GM21528 (cell line): ENCODE measurements around the gene SHC4.
A peak's percentile ranks its signal among the peaks of the same experiment; 100 is the strongest.
"Not testable (repeated sequence)": the region's sequence is repeated elsewhere in the genome, so short reads cannot be mapped to it uniquely, and the experiment has no call there.

Source experiments
- ATAC-seq: cut with Tn5 transposase; IDR thresholded peaks from one replicate; pipeline ENCODE4 v1.9.1; 2021; ENCODE audit warnings: mild to moderate bottlenecking, moderate library complexity; ENCODE audit not compliant: unreplicated experiment, low FRiP score

SHC4 gene

GRCh38 chr15:48855501-48856440 lies 107.9 kb downstream of the SHC4 start:
- no peak for ATAC-seq

DNA sequence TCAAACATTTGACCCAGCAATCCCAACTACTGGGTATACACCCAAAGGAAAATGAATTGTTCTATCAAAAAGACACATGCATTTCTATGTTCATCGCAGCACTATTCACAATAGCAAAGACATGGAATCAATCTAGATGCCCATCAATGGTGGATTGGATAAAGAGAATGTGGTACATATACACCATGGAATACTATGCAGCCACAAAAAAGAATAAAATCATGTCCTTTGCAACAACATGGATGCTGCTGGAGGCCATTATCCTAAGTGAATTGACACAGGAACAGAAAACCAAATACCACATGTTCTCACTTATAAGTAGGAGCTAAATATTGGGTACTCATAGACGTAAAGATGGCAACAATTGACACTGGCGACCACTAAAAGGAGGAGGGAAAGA lies 109.3 kb downstream of the SHC4 start:
- not testable (repeated sequence) for ATAC-seq

GRCh38 chr15:48851956-48852355 lies 111.8 kb downstream of the SHC4 start:
- ATAC-seq = no peak

GRCh38 chr15:48850648-48851047 lies 113.1 kb downstream of the SHC4 start:
- no peak for ATAC-seq

DNA sequence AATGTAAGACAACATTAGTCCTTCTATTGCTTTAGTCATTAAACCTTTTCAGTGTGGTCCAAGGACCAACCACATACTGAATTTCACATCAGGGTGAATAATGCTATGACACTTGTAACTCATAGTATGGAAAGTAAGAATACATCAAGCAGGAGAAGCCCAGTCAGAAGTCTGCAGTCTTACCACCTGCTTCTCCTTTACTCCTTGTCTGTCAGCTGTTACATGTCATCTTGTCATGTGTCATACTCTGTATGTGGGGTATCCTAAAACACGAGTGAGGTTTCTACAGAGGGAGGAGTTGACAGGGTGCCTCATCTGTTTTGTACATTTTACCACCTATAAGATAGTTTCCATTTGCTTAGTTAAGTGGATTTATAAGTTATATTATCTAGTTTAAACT lies 118.6 kb downstream of the SHC4 start:
- no peak for ATAC-seq

GRCh38 chr15:48842501-48842900 lies 121.2 kb downstream of the SHC4 start:
- no peak for ATAC-seq

DNA sequence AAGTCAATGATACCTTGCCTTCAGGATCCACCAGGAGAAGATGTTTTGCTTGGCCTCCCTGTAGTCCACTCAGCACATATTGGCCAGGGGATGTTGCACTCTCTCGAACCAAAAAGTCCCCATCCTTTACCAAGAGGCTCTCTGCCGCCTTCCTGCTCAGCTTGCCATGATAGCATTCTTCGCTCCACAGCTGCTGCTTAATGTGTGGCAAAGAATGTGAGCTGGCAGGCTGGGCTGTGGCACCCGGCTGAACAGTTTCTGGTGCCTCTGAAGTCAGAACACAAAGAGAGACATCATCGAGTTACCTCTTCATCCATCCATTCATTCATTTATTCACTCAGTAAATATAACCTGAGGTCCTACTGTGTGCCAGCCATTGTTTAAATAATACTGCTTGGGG lies 129.0 kb downstream of the SHC4 start:
- no peak for ATAC-seq

GRCh38 chr15:48833526-48834239 lies 130.0 kb downstream of the SHC4 start:
- no peak for ATAC-seq

DNA sequence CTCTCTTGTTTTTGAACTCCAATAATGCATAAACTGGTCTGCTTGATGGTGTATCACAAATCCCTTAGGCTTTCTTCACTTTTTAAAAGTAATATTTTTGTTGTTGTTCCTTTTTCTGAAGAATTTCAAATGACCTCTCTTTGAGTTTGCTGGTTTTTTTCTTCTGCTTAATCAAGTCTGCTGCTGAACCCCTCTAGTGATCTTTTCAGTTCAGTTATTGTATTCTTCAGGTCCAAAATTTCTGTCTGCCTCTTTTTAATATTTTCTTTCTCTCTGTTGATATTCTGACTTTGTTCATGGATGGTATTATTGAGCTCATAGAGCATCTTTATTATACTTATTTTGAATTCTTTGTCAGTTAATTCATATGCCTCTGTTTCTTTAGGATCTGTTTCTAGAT lies 131.1 kb downstream of the SHC4 start:
- ATAC-seq = no peak

- no peak for ATAC-seq
Measured at GRCh38 chr15:48828906-48829305, 134.8 kb downstream of the SHC4 start.

- ATAC-seq = no peak
Measured at GRCh38 chr15:48828471-48828870, 135.2 kb downstream of the SHC4 start.

DNA sequence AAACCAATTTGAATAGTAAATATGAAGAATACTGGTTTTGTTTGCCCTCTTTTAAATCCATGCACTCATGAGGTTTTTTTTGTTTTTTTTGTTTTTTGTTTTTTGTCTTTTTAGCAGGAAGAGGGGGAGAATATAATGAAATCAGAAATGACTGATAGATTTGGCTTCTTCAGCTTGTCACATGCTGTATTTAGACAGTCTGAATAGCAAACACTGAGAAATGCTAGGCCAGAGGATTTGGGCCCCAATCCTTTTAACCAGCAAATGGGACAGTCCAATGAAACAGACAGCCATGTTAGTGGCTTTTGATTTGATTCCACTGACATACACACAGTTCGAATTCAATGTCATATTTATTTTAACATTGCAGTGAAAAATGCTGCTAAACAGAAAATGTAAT lies 138.6 kb downstream of the SHC4 start:
- no peak for ATAC-seq

DNA sequence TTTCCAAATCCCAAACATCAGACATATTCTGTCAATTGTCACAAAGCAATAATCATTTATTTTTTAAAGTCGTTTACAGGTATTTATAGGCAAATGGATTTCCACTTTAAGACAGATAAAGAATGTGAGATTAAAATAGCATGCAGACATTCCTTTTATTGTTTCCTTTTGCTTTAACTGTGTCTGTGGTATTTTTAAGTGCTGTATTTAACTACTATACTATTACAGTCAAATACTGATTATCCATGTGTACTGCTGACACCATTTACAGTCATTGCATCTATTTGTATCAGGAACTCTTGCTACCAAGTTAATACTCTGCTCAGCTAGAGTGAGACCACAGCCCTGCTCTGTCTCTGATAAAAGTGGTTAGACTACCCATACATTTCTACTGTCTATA lies 140.0 kb downstream of the SHC4 start:
- no peak for ATAC-seq

DNA sequence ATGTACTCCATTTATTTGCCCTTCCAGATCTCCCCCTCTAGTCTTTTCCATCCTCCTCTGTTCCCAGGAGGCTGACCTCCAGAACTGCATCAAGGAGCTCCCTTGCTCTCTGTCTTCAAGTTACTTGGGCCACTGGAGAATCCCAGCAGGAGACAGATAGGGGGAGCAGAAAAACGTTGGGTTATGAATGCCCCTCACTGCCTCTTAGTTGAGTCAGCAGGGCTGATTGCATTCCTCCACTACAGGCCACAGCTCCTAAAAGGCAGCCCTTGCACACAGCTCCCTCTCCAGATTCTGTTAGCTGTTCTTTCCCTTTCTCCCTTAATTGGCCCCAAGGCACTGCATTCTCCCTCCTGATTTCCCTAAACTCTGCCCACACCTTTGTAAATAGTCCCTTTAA lies 140.5 kb downstream of the SHC4 start:
- ATAC-seq = no peak

GRCh38 chr15:48814286-48814685 lies 149.4 kb downstream of the SHC4 start:
- no peak for ATAC-seq

GRCh38 chr15:48811325-48811958 lies 152.3 kb downstream of the SHC4 start:
- ATAC-seq = peak; percentile 5

- ATAC-seq = peak; percentile 96
Measured at GRCh38 chr15:48810414-48811324, 153.1 kb downstream of the SHC4 start, which contains the start of gene CEP152. Gene CEP152, minus strand, starts transcription at chr15:48811069. Its CDS starts 5,420 bp downstream, at chr15:48805649.

DNA sequence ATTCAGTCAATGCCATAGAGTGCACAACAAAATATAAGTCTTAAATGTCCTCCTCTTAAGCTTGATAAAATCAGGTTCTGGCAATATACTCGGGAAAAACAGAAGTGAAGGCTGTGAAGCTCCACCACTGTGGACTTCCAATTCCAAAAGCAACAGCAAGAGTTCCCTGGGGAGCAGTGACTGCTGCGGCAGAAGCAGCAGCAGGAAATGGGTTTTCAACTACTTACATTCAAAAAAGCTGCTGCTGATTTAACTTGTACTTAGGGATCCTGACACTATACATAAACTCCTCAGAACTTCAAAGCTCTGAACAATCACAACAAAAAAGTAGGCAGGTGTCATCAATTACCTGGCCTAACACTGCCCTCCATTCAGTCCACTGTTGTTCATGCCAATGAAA lies 157.6 kb downstream of the SHC4 start:
- ATAC-seq = no peak

DNA sequence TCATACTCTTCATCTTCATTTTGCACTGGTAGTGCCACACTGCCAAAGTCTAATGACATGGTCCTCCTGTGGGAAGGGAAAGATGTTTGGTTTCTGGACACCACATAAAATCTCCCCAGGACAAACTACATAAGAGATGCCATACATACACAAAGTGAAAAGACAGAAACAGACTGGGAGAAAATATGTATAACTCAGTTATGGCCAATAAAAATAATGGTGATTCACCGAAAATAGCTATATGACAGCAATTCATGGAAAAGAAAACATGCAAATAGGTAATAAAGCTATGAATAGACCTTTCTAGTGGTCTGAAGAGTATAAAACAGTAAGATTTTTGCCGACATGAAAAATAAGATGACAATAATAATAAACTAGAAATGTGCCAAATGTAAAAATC lies 158.1 kb downstream of the SHC4 start:
- ATAC-seq = no peak

- ATAC-seq = no peak
Measured at GRCh38 chr15:48803877-48804276, 159.8 kb downstream of the SHC4 start.
